PC-9 (cell line): ENCODE results near the gene EHD4. TPM values are rescaled to one million over a fixed set of nuclear protein-coding genes. Genes with fewer than 3 reads are reported as not detected.

Source experiments
- BruUV-seq: library from RNA; stranded (reverse); fragments of 400-500 nt; replicated peaks from 2 replicates; lab custom pipeline; 2021; lab: Mats Ljungman, UMichigan
- CTCF ChIA-PET: fragments of 300-600 bp; sonication (Branson Sonifier 250); formaldehyde crosslinking; loops from one replicate; lab custom pipeline; 2022; ENCODE audit warnings: antibody characterized with exemption; lab: Charles Lee
- POLR2A ChIA-PET: fragments of 300-600 bp; sonication (Branson Sonifier 250); formaldehyde crosslinking; loops from one replicate; lab custom pipeline; 2022; ENCODE audit warnings: antibody characterized with exemption; ENCODE audit not compliant: unreplicated experiment; lab: Charles Lee
- DNase-seq, 2 experiments: peaks; one replicate each; pipeline versions ENCODE4 v3.0.0 to v3.0.0-alpha.2; 2015 to 2022; ENCODE audit warnings: mixed read lengths in 1 of 2
- H2AFZ ChIP-seq: fragments of 200-600 bp; sonication (generic); 2 replicates; pipeline ENCODE4 v1.8.1; 2017; ENCODE audit warnings: antibody characterized with exemption
- H3F3A ChIP-seq: fragments of 200-600 bp; sonication (generic); 2 replicates; pipeline ENCODE4 v1.8.1; 2017; ENCODE audit warnings: antibody characterized with exemption, mild to moderate bottlenecking, low read depth; ENCODE audit not compliant: insufficient read depth
- H3K27ac ChIP-seq: fragments of 200-600 bp; sonication (generic); 2 replicates; pipeline ENCODE4 v1.6.1; 2016; ENCODE audit warnings: mixed run types
- H3K27me3 ChIP-seq: fragments of 200-600 bp; sonication (generic); 2 replicates; pipeline ENCODE4 v1.6.1; 2016; ENCODE audit warnings: low read depth, mixed run types; ENCODE audit not compliant: insufficient read depth
- H3K36me3 ChIP-seq: fragments of 200-600 bp; sonication (generic); 2 replicates; pipeline ENCODE4 v1.6.1; 2016; ENCODE audit warnings: low read depth, mixed run types
- H3K4me1 ChIP-seq: fragments of 200-600 bp; sonication (generic); replicated peaks from 2 replicates; pipeline ENCODE4 v1.6.1; 2016; ENCODE audit warnings: mixed run types; ENCODE audit not compliant: insufficient read depth
- H3K4me2 ChIP-seq: fragments of 200-600 bp; sonication (generic); 2 replicates; pipeline ENCODE4 v1.6.1; 2017; ENCODE audit warnings: mixed run types
- H3K4me3 ChIP-seq: fragments of 200-600 bp; sonication (generic); 2 replicates; pipeline ENCODE4 v1.6.1; 2016; ENCODE audit warnings: mixed run types
- H3K79me2 ChIP-seq: fragments of 200-600 bp; sonication (generic); 2 replicates; pipeline ENCODE4 v1.6.1; 2017; ENCODE audit warnings: low read depth, mixed run types
- H3K9me2 ChIP-seq: fragments of 200-600 bp; sonication (generic); 2 replicates; pipeline ENCODE4 v1.8.1; 2017; ENCODE audit warnings: mild to moderate bottlenecking; ENCODE audit not compliant: insufficient read depth
- H3K9me3 ChIP-seq: fragments of 200-600 bp; sonication (generic); 2 replicates; pipeline ENCODE4 v1.8.1; 2016; ENCODE audit warnings: low read depth; ENCODE audit not compliant: insufficient read depth
- H4K20me1 ChIP-seq: fragments of 200-600 bp; sonication (generic); 2 replicates; pipeline ENCODE4 v1.8.1; 2017; ENCODE audit not compliant: insufficient read depth
- EZH2 ChIP-seq: fragments of 200-600 bp; sonication (generic); IDR thresholded peaks from 2 replicates; pipeline ENCODE4 v1.8.0; 2017; ENCODE audit warnings: antibody characterized with exemption, low read depth
- intact Hi-C: fragments of 100-400 bp; cut with micrococcal nuclease; formaldehyde crosslinking; loops from one replicate; pipeline ENCODE4 v1.10.0; 2022; ENCODE audit not compliant: unreplicated experiment
- total RNA-seq: library from RNA; stranded (reverse); gene quantifications from 2 replicates; pipeline ENCODE4 v1.2.3, GENCODE V29; 2021
- TF ChIP-seq, protein P1 (sequence below): fragments of 200-600 bp; sonication (generic); conservative IDR thresholded peaks from 2 replicates; pipeline ENCODE4 v1.6.1; 2017; ENCODE audit warnings: mixed run types, antibody characterized with exemption, mild to moderate bottlenecking, moderate library complexity

Gene EHD4
- total RNA-seq, 1 experiment from 2014 or later: 18.1 TPM

- H3K9me2 ChIP-seq: no peaks in the 10 kb centered on the region
- H3K27ac ChIP-seq: no peak overlapping the region
- intact Hi-C loops: no loop called here
- H3K4me1 ChIP-seq: peaks cover 10% of the 10 kb centered on the region; the same call in 1 of the 2 replicates
- no peak for DNase-seq
- H3F3A ChIP-seq: 0 out of 2 replicates have a peak, but pooled peaks cover 5% of the 10 kb centered on the region
- H3K4me2 ChIP-seq: no peak overlapping the region
- TF ChIP-seq, protein P1, sequence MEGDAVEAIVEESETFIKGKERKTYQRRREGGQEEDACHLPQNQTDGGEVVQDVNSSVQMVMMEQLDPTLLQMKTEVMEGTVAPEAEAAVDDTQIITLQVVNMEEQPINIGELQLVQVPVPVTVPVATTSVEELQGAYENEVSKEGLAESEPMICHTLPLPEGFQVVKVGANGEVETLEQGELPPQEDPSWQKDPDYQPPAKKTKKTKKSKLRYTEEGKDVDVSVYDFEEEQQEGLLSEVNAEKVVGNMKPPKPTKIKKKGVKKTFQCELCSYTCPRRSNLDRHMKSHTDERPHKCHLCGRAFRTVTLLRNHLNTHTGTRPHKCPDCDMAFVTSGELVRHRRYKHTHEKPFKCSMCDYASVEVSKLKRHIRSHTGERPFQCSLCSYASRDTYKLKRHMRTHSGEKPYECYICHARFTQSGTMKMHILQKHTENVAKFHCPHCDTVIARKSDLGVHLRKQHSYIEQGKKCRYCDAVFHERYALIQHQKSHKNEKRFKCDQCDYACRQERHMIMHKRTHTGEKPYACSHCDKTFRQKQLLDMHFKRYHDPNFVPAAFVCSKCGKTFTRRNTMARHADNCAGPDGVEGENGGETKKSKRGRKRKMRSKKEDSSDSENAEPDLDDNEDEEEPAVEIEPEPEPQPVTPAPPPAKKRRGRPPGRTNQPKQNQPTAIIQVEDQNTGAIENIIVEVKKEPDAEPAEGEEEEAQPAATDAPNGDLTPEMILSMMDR: no peak
- TF ChIP-seq EZH2: no peak
- no peaks in the 10 kb centered on the region for H3K36me3 ChIP-seq
- POLR2A ChIA-PET: no interaction called here
- no peak overlapping the region for H2AFZ ChIP-seq
- H3K79me2 ChIP-seq: no peaks in the 10 kb centered on the region
- no peak overlapping the region for H3K4me3 ChIP-seq
- H3K27me3 ChIP-seq: no peaks in the 10 kb centered on the region
- H3K9me3 ChIP-seq: no peaks in the 10 kb centered on the region
- BruUV-seq: no TSS peak
- CTCF ChIA-PET: no interaction called here
- H4K20me1 ChIP-seq: 0 out of 2 replicates have a peak, but pooled peaks cover 2% of the 10 kb centered on the region
These were observed 50.7 kb downstream of the EHD4 start for GRCh38 chr15:41921639-41922038.

DNA sequence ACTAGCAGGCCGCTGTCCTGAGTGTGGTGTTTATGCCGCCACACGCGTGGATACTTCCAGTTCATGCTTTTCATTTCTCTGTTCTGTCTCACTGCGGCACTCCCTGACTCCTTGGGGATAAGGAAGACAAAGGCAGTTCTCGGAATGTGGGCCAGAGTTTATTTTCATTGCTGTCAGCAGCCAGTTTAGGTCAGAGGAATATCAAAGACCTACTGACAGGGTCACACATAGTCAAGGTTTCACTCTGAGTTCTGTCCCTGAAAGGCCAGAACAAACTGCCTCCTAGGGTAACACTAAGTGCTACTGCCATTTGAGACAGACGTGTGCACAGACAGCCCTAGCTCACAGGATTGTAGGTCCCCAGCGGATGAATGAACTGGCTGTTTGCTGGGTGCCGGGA, 51.2 kb downstream of the EHD4 start:
- no TSS peak for BruUV-seq
- intact Hi-C loops: no loop called here
- Histone ChIP-seq H4K20me1 (0 out of 2 replicates have a peak, but pooled peaks cover 2% of the 10 kb centered on the region), H2AFZ (no peak overlapping the region), H3K27ac (no peak overlapping the region), H3K9me3 (no peaks in the 10 kb centered on the region), H3K27me3 (no peaks in the 10 kb centered on the region), H3F3A (0 out of 2 replicates have a peak, but pooled peaks cover 5% of the 10 kb centered on the region), H3K9me2 (no peaks in the 10 kb centered on the region), H3K79me2 (no peaks in the 10 kb centered on the region), H3K36me3 (no peaks in the 10 kb centered on the region), H3K4me2 (no peak overlapping the region), H3K4me3 (no peak overlapping the region), H3K4me1 (peaks cover 10% of the 10 kb centered on the region; the same call in 1 of the 2 replicates)
- POLR2A ChIA-PET: no interaction called here
- CTCF ChIA-PET: no interaction called here
- DNase-seq: no peak
- TF ChIP-seq, protein P1: no peak

DNA sequence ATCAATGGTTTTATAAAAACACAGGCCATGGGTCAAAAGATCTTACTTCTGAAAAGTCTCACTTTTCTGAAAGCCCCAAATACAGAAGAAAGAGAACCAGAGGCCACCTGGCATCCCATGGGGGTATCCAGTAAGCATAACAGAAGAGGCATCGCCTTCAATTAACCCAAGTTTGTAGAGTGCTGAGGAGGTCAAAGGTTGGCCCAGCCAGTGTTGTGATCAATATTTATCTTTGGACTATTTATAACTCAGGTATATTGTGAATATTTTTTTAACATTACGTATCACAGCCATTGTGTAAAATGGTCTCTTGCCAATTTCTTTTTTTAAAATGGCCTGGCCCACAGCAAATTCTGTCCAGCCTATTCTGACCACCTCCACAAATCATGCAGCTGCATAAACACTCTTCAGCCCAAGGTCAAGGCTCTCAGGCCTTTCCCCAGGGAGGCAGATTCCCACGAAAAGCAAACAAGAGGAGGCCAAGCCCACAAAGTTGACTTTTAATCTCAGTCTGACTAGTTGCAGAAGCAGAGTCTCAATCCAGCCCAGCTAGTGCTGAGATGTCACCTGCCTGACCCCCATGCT, 52.3 kb downstream of the EHD4 start:
- Histone ChIP-seq H3K9me2 (no peaks in the 10 kb centered on the region), H3K79me2 (no peaks in the 10 kb centered on the region), H2AFZ (no peak overlapping the region), H3F3A (0 out of 2 replicates have a peak, but pooled peaks cover 5% of the 10 kb centered on the region), H3K9me3 (no peaks in the 10 kb centered on the region), H4K20me1 (0 out of 2 replicates have a peak, but pooled peaks cover 2% of the 10 kb centered on the region), H3K27ac (no peak overlapping the region), H3K27me3 (no peaks in the 10 kb centered on the region), H3K36me3 (no peaks in the 10 kb centered on the region), H3K4me1 (peaks cover 10% of the 10 kb centered on the region; the same call in 1 of the 2 replicates), H3K4me2 (no peak overlapping the region), H3K4me3 (no peak overlapping the region)
- POLR2A ChIA-PET: no interaction called here
- intact Hi-C loops: loop anchor here (10.0 kb wide), 1 partner anchor 135 kb away; no protein-coding TSS in a partner anchor
- TF ChIP-seq, protein P1: no peak
- TF ChIP-seq EZH2: no peak
- CTCF ChIA-PET: no interaction called here
- DNase-seq: no peak
- BruUV-seq: no TSS peak
